KG1 (cell line): ENCODE results near the gene PF4V1.
"Not testable (repeated sequence)": the region's sequence is repeated elsewhere in the genome, so short reads cannot be mapped to it uniquely, and the experiment has no call there.

Experiments
- DNase-seq: peaks from one replicate; lab custom pipeline; 2025; lab: John Stamatoyannopoulos, UW

The PF4V1 gene

DNA sequence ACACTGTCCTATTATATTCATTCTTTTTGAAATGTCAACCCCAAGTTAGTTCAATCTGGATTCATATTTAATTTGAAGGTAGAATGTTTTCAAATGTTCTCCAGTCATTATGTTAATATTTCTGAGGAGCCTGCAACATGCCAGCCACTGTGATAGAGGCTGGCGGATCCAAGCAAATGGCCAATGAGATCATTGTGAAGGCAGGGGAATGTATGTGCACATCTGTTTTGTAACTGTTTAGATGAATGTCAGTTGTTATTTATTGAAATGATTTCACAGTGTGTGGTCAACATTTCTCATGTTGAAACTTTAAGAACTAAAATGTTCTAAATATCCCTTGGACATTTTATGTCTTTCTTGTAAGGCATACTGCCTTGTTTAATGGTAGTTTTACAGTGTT is 17.7 kb downstream of the PF4V1 start:
- no peak for DNase-seq

DNA sequence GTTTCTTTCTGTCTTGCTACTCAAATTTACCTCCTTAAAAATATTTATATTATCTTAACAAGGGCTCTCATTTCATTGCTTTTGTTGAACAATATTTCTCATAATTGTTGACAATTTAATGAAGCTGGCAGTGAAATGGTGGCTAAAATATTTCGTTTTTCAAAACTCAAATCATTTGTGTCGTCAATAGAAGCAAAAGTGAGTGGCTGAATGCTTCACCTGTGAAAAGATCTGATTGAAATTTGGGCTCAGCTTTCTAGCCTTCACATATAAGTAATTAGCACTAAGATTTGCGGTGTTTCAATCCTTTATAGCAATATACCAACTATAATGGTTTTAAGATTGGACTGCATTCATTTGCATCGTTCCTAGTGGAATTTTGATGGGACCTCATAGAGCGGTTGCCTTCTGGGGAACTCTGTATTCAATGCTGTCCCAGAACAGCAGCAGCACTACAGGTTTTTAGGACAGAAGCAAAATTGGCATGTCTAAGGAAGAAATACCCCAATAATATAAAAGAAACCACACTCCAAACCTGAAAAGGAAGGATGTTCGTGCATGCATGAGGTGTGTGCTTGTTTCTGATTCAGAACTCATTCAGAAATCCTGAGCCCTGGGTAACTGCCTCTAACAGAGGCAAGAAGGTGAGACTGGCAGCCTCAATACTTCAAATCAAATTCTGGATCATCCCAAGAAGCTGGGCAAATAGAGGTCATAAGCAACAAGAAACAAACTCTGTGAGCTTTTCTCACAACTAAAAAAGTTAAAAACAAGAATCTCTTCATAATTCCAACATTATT is 18.6 kb downstream of the PF4V1 start:
- DNase-seq, result no peak

GRCh38 chr4:73872316-73873108 is 19.4 kb downstream of the PF4V1 start:
- peak; percentile 42 for DNase-seq

GRCh38 chr4:73874386-73874785 is 21.3 kb downstream of the PF4V1 start:
- DNase-seq, result no peak

- no peak for DNase-seq
These were observed 22.3 kb downstream of the PF4V1 start for GRCh38 chr4:73875401-73875800.

DNA sequence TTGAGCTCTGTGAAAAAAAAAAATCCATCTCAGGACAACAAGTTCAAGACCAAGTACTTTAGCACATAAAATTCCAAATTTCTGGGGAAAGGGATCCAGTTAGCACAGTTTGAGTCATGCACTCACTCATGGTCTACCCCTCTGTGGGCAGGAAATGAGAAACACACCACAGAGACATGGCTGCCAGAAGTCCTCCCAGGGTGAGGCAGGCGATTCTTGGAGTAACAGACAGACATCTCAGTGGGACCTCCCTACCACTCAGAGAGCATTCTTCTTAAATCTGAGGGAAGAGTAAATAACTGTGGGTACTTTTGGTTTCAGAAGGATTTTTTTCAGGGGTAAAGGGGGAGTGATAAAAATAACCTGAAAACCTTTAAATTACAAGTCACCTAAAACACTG is 30.2 kb downstream of the PF4V1 start:
- DNase-seq, result no peak

DNA sequence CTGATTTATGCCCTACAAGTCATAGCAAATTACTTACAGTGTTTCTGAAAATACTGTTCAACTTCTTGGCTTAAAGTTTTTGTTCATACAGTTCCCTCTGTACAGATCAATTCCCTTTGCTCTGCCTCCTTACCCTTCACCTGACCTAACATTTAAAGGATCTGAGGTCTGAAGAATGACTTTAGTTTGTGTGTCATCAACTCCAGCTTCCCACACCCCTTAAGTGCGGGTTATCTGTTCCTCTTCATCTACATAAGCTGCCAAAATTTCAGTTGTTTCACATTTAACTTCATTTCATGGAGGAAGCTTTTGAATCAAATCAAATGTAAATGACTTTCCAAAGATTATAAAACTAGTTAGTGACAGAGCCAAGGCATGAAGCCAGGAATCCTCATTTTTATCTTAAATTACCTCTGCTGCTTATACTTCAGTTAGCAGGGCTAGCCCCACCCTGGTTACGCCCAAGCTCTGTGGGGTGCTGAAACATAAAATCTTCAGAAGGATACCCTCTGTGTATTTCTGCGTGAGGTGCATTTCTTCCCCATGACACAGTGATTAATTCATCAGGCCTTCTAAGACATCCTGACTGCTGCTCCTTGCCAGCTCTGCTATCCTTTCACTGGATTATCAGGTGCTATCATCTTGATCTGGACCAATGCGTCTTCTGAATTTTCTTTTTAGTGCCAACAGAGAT is 32.6 kb downstream of the PF4V1 start:
- DNase-seq, result no peak

DNA sequence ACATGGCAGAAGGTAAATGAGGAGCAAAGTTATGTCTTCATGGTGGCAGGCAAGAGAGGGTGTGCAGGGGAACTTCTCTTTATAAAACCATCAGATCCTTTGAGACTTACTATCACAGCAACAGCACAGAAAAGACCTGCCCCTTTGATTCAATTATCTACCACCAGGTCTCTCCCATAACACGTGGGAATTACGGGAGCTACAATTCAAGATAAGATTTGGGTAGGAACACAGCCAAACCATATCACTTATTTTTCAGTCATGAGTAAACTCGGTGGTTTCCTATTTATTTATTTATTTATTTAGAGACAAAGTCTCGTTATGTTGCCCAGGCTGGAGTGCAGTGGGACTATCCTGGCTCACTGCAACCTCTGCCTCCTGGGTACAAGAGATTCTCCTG is 38.2 kb downstream of the PF4V1 start:
- DNase-seq, result no peak

DNA sequence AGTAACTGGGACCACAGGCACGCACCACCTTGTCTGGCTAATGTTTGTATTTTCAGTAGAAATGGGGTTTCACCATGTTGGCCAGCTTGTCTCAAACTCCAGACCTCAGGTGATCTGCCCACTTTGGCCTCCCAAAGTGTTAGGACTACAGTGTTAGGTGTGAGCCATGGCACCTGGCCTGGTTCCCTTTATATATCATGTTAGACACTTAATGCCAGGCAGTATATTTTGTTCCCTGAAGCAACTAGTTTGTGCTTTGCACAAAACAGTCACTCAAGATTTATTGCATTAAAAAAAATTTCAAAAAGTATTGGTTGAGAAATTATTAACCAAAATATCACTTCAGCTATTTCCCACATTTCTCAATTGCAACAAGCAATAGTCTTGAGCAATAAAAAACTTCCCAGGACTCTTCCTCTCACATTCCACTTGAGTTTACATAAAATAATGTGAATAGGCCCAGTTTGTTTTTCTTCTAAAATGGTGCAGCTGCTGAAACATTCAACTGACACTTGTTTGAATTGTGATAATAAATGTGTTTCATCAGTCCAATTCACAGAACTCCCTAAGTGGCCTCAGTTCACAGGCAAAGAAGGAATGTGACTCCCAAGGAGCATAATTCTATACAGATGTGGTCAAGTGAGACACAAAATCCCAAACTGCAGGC is 38.8 kb downstream of the PF4V1 start:
- DNase-seq, result no peak

- no peak for DNase-seq
These were observed 39.9 kb downstream of the PF4V1 start for GRCh38 chr4:73892966-73893365.

- no peak for DNase-seq
These were observed 40.9 kb downstream of the PF4V1 start for GRCh38 chr4:73894001-73894400.

DNA sequence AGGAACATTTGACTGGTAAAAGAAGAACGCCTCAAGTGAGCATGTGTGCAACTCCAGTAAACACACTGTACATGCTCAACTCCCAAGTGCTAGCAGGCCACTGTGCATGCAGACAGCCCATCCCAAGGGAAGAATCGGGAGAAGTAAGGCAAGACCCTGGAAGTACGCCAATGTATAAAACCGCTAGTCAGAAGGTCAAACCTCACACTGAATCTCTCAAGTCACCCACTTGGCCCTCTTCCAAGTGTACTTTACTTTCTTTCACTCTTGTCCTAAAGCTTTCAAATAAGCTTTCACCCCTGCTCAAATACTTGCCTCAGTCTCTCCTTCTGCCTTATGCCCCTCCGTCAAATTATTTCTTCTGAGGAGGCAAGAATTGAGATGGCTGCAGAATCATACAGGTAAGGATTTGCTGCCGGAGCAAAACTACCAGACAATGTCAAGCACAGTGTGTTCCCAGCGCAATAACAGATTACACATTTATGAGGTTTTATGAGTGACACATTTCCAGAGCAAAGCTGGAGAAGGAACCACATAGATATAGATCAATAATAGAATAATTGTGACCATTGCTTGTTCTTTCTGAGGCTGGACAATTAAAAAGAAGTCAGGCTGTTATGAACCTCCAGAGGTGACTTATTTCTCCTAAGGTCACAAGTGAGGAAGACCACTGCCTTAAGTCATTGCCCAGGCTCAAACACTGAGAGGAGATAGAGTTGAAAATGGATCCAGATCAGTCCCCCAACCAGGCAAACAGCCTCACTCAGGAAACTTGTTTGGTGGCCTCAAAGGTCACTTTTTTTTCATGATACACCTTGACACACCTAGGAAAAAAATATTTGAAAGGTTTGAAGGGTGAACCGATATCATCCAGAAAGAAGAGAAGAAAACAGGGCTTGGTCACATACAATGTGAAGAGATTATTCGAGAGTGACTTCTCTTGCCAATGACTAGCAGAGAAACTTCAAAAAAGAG is 42.4 kb downstream of the PF4V1 start:
- DNase-seq, result no peak

DNA sequence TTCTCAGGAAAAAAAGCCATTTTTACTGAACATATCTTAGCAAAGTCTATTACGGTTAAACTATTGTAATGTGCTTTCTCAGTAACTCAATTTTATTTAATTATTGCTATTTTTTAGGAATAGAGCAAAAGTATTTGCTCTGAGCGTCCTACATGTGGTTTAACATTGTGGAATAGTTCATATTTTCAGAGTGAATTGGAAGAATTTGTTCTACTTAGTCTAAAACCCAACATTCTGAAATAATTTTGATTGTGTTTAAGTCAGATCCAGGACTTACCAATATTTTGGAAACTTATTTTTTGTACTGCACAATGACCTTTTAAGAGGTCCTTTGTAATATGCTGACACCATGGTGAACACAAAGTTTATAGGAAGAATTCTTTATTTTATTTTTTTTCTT is 43.3 kb downstream of the PF4V1 start:
- no peak for DNase-seq

- no peak for DNase-seq
These were observed 44.5 kb downstream of the PF4V1 start for GRCh38 chr4:73897380-73898136.

DNA sequence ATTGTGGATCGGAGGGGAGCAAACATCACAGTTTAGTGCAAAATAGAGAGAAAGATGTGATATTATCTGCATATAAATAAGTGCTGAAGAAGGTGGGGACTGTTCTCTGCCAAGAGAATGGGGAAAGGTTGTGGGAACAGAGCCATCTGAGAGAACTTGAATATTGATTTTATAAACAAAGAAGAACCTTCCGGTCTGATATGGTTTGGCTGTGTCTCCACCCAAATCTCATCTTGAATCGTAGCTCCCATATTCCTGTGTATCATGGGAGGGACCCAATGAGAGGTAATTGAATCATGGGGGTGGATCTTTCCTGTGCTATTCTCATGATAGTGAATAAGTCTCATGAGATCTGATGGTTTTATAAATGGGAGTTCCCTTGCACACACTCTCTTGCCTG is 46.2 kb downstream of the PF4V1 start:
- not testable (repeated sequence) for DNase-seq

DNA sequence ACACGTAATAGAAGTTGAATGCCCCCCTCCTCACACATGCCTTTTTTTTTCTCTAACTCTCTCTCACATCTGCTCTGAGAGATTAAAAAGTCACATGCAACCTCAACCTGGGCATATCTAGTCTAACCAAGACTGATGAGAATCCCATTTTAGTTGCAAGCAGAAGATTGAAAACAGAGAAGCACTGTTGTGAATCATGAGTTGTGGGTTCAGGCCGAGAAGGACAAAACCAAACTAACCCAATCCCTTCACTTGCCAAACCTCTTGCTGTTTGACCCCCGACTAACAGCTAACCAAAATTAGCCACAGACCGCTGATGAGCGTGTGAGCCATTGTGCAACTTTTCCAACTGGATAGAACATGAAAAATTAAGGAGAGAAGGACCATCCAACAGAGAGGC is 47.9 kb downstream of the PF4V1 start:
- DNase-seq, result no peak

- no peak for DNase-seq
These were observed 49.0 kb downstream of the PF4V1 start for GRCh38 chr4:73902038-73902637.

GRCh38 chr4:73902817-73903547 is 49.9 kb downstream of the PF4V1 start:
- DNase-seq, result no peak
